Measurements from ENCODE around the gene KLRD1. TPM values are rescaled to one million over a fixed set of nuclear protein-coding genes. Genes with fewer than 3 reads are reported as not detected.
A peak's percentile ranks its signal among the peaks of the same experiment; 100 is the strongest.

KLRD1 gene
- total and polyA plus RNA-seq, 12 donors = 0.22 to 5.7 (median 1.2) TPM

DNA sequence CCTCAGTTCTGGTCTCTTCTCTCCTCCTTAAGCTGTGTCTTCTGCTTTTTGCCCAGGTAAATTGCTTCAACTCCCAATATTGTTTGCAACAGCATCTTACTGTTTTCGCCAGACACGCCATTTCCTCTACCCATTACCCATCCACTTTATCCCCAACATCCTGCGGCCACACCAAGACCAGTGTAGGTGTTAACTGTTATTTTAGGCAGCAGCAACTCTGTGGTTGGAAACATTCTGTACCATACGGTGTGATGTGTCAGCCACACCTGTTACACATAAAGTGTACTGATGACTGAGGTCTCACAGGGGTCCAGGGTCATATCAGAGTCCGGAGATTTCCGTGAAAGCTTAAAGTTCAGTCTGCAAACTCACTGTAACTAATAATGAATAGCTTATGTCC lies 21.8 kb upstream of the KLRD1 start:
- TF ChIP-seq, protein P1, sequence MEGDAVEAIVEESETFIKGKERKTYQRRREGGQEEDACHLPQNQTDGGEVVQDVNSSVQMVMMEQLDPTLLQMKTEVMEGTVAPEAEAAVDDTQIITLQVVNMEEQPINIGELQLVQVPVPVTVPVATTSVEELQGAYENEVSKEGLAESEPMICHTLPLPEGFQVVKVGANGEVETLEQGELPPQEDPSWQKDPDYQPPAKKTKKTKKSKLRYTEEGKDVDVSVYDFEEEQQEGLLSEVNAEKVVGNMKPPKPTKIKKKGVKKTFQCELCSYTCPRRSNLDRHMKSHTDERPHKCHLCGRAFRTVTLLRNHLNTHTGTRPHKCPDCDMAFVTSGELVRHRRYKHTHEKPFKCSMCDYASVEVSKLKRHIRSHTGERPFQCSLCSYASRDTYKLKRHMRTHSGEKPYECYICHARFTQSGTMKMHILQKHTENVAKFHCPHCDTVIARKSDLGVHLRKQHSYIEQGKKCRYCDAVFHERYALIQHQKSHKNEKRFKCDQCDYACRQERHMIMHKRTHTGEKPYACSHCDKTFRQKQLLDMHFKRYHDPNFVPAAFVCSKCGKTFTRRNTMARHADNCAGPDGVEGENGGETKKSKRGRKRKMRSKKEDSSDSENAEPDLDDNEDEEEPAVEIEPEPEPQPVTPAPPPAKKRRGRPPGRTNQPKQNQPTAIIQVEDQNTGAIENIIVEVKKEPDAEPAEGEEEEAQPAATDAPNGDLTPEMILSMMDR (IDR thresholded peaks at IDR 0.05) = no peak
- no peaks in the 10 kb centered on the region for H3K36me3 ChIP-seq
- no peak overlapping the region for H3K27ac ChIP-seq
- no peaks in the 10 kb centered on the region for H3K9me3 ChIP-seq
- DNase-seq (no peak), ATAC-seq (no peak)
- intact Hi-C loops (cut with DNase I) = no loop called here
- 77 to 78% methylated on average over 6 of the region's 6 CpGs for WGBS, 2 donors
- H3K27me3 ChIP-seq = no peaks in the 10 kb centered on the region
- peaks cover 0 to 4% (median 0%) of the 10 kb centered on the region in 9 donors for H3K4me1 ChIP-seq
- no peak overlapping the region for H3K4me3 ChIP-seq

DNA sequence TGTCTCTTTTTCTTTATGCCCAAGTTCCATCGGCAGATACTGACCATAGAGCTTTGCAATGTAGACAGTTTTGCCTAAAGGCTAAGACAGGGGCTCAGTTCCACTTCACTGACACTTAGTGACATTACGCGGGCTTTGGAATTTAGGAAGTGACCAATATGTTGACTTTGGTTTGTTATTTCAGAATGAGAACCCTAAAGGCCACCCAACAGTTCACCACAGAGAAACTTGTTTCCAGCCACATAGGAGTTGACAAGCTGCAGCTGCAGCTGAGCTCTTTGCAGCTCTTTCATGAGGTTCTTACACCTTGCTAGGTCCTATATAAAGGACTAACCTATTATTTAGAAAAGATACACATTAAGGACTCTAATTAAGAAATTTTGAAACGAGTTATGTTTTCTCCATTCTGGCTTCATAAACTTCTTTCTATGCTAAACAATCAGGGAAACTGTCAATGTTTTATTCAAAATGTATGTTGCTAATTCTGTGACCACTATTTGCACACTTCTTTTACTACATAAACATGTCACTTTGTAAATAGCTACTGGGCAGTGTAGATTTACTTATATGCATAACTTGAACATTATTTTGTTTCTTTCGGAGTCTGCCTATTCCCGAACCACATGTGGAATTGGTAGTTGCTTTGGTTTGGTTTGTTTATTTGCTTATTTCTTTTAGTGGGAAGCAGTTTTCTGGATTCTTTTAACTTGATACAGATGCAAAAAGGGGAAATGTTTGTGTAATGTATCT lies 18.5 kb upstream of the KLRD1 start:
- H3K4me1 ChIP-seq = no peaks in the 10 kb centered on the region
- no peak overlapping the region for H3K4me3 ChIP-seq
- H3K27me3 ChIP-seq = no peaks in the 10 kb centered on the region
- H3K27ac ChIP-seq = peak overlapping the region in 1 of 10 donors; percentile 6
- no peaks in the 10 kb centered on the region for H3K9me3 ChIP-seq
- TF ChIP-seq, protein P1 (IDR thresholded peaks at IDR 0.05) = no peak
- WGBS, 2 donors = 86 to 89% methylated on average over 6 of the region's 6 CpGs
- intact Hi-C loops (cut with DNase I) = loop anchor here in 1 of 10 donors (1.0 kb wide), 1 partner anchor 25 kb away; no protein-coding TSS in a partner anchor
- H3K36me3 ChIP-seq = no peaks in the 10 kb centered on the region
- DNase-seq (no peak), ATAC-seq (no peak)

DNA sequence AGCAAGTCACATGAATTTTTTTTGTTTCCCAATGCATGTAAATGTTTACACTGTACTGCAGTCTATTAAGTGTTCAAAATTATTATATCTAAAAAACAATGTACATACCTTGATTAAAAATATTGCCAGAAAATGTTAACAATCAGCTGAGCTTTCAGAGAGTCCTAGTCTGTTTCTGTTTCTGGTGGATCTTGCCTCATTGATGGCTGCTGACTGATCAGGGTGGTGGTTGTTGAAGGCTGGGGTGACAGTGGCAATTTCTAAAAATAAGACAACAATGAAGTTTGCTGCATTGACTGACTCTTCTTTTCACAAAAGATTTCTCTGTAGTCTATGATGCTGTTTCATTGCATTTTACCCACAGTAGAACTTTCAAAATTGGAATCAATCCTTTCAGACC lies 16.6 kb upstream of the KLRD1 start:
- Histone ChIP-seq H3K36me3 (no peaks in the 10 kb centered on the region), H3K4me1 (no peaks in the 10 kb centered on the region), H3K27me3 (no peaks in the 10 kb centered on the region), H3K9me3 (no peaks in the 10 kb centered on the region), H3K4me3 (no peak overlapping the region), H3K27ac (no peak overlapping the region)
- TF ChIP-seq, protein P1 (IDR thresholded peaks at IDR 0.05) = no peak
- ATAC-seq = no peak
- intact Hi-C loops (cut with DNase I) = no loop called here
- DNase-seq = no peak

DNA sequence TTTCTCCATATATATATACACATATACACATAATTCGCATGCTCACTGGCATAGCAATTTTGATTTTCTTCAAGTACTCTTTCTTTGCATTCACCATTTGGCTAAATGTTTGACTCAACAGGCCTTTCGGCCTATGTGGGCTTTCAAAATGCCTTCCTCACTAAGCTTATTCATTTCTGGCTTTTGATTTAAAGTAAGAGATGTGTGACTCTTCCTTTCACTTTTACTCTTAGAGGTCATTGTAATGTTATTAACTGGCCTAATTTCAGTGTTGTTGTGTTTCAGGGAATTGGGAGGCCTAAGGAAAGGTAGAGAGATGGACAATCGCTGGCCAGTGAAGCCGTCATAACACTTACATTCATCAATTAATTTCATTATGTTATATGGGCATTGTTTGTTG lies 14.5 kb upstream of the KLRD1 start:
- H3K36me3 ChIP-seq = no peaks in the 10 kb centered on the region
- H3K27ac ChIP-seq = no peak overlapping the region
- ATAC-seq (no peak), DNase-seq (no peak)
- intact Hi-C loops (cut with DNase I) = no loop called here
- H3K9me3 ChIP-seq = no peaks in the 10 kb centered on the region
- H3K4me1 ChIP-seq = no peaks in the 10 kb centered on the region
- TF ChIP-seq, protein P1 (IDR thresholded peaks at IDR 0.05) = no peak
- H3K4me3 ChIP-seq = no peak overlapping the region
- no peaks in the 10 kb centered on the region for H3K27me3 ChIP-seq
- 80 to 98% methylated on average over 4 of the region's 4 CpGs for WGBS, 2 donors
